ENCODE data around the gene PNPLA8.
"Not testable (repeated sequence)": the region's sequence is repeated elsewhere in the genome, so short reads cannot be mapped to it uniquely, and the experiment has no call there.

The PNPLA8 gene

DNA sequence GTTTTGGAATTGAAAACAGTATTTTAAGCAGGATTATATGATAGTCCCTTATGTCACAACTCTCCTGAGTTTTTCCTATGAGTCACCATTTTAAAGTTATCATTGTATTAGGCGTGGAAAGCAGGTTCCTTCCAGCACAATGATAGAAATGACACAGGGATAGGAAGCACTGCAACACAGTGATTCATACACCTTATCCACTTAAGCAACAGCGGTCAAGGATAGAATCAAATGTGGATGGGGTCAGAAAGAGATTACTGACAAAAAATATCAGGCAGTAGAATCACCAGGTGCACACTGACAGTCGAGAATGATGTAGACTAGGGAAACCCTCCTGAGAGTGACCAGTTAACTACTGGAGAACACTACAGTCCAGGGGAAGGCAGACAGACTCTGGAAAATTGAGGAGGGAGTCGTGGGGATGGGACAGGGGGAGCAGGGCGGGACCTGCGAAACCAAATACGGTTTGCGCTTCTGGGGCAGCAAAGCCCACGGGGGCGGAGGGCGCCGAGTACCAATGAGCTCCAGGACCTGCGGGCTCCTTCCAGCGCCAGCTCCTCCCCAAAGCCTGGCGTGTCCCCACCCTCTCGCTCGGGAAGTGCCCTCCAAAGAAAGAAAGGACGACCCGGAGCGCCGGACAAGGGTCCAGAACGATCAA lies 479 bp downstream of the PNPLA8 start:
- peak; percentile 65 for DNase-seq (ENCODE audit: extremely low read depth, low read depth)
- TF ChIP-seq, protein P1, sequence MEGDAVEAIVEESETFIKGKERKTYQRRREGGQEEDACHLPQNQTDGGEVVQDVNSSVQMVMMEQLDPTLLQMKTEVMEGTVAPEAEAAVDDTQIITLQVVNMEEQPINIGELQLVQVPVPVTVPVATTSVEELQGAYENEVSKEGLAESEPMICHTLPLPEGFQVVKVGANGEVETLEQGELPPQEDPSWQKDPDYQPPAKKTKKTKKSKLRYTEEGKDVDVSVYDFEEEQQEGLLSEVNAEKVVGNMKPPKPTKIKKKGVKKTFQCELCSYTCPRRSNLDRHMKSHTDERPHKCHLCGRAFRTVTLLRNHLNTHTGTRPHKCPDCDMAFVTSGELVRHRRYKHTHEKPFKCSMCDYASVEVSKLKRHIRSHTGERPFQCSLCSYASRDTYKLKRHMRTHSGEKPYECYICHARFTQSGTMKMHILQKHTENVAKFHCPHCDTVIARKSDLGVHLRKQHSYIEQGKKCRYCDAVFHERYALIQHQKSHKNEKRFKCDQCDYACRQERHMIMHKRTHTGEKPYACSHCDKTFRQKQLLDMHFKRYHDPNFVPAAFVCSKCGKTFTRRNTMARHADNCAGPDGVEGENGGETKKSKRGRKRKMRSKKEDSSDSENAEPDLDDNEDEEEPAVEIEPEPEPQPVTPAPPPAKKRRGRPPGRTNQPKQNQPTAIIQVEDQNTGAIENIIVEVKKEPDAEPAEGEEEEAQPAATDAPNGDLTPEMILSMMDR (IDR thresholded peaks at IDR 0.05; ENCODE audit: low read depth, low read length) = no peak

DNA sequence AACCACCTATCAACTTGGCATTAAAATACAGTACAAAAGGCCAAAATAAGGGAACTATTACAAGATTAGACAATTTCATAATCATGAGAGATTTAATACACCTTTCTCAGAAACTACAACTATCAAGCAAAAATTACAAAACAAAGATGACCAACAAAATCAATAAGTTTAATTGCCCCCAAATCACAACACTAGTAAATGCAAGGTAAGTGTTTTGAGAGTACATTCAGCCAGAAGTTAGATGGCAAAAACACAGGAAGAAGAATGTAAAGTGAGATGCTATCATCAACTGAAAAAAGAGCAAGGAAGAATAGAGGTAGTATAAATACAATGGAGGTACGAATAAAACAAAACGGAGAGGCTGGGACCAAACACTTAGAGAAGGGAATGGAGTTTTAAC lies 3.2 kb downstream of the PNPLA8 start:
- TF ChIP-seq, protein P1 (IDR thresholded peaks at IDR 0.05; ENCODE audit: low read depth, low read length) = no peak
- no peak for DNase-seq (ENCODE audit: extremely low read depth, low read depth)

DNA sequence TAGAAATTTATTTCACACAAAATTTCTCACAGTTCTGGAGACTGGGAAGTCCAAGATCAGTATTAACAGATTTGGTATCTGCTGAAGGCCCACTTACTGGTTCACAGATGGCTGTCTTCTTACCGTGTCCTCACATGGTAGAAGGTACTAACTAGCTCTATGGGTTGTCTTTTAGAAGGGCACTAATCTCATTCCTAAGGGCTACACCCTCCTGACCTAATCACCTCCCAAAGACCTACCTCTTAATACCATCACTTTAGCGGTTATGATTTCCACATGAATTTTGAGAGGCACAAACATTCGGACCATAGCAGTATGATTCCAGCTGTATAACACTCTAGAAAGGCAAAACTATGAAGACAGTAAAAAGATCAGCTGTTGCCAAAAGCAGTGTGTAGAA lies 8.0 kb downstream of the PNPLA8 start:
- no peak for DNase-seq (ENCODE audit: extremely low read depth, low read depth)
- TF ChIP-seq, protein P1 (IDR thresholded peaks at IDR 0.05; ENCODE audit: low read depth, low read length) = no peak

DNA sequence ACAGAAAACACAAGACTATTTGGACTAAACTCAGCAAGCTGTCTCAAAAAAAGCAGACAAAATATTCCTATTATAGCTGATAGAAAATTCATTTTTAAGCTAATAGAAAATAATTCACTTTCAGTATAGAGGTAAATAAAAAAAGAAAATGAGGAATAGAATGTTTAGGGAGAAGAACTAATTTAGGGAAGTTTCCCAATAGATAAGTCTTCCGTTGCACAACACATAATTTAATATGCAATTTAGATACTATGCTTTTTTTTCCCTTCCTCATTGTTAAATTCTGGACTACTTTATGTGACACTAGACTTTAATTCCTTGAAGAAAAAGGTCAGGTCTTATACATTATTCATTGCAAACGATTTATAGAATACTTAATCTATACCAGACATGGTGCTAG lies 10.3 kb downstream of the PNPLA8 start:
- DNase-seq (ENCODE audit: extremely low read depth, low read depth) = no peak
- TF ChIP-seq, protein P1 (IDR thresholded peaks at IDR 0.05; ENCODE audit: low read depth, low read length) = no peak

DNA sequence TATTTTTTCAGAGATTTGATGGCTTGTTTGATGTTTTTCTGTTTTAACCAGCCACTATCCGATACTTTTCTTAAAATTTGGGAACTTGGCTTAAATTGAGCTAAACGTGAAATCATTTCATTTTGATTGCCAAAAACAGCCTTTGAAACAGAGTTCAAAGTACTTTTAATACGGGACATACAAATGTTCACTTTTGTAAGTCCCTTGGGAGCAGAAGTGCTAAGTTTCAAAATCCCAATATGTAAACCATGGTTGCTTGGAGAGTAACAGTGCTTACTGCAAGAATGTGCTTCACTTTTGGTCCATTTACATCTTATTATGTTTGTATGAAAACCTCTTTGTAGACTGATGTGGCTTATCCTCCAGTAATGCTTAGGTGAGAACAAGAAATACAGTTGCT lies 10.9 kb downstream of the PNPLA8 start:
- TF ChIP-seq, protein P1 (IDR thresholded peaks at IDR 0.05; ENCODE audit: low read depth, low read length) = no peak
- DNase-seq (ENCODE audit: extremely low read depth, low read depth) = no peak

DNA sequence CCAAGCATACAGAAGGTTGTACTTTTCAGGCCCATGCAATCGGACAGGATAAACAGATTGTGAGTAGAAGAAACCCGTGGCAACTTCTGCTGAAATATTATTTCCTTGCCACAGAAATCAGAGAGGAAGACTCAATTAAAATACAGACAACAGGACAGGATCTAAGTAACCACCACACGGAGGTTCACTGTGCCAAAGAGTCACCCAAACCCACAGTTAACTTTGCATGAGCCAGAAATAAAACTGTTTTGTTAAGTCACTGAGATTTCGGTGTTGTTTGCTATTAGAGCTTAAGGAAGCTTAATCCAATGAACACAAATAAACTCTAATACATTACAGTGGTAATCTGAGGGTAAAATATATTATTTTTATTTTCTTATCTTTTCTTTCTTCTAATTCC lies 14.0 kb downstream of the PNPLA8 start:
- no peak for DNase-seq (ENCODE audit: extremely low read depth, low read depth)
- TF ChIP-seq, protein P1 (IDR thresholded peaks at IDR 0.05; ENCODE audit: low read depth, low read length) = no peak

DNA sequence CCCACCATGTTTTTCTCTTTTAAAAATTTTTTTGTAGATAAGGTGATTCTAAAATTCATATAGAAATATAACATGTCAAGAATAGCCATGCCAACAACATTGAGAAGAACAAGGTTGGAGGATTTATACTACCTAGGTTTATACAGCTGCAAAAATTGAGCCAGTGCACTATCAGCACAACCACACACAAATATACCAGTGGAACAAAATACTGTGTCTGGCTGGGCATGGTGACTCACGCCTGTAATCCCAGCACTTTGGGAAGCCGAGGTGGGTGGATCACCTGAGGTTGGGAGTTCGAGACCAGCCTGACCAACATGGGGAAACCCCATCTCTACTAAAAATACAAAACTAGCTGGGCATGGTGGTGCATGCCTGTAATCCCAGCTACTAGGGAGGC lies 21.4 kb downstream of the PNPLA8 start:
- not testable (repeated sequence) for DNase-seq (ENCODE audit: extremely low read depth, low read depth)
